H1 (cell line): ENCODE results near the gene DRAM2. TPM values are rescaled to one million over a fixed set of nuclear protein-coding genes. Genes with fewer than 3 reads are reported as not detected.

Experiments
- CTCF ChIA-PET: fragments of 300-600 bp; sonication (Branson Sonifier 250); formaldehyde crosslinking; loops from one replicate; lab custom pipeline; 2021; ENCODE audit not compliant: partially characterized antibody; lab: Charles Lee
- POLR2A ChIA-PET: fragments of 300-600 bp; sonication (Branson Sonifier 250); formaldehyde crosslinking; loops from one replicate; lab custom pipeline; 2021; ENCODE audit warnings: inconsistent platforms; ENCODE audit not compliant: partially characterized antibody; lab: Charles Lee
- DNase-seq, 2 experiments: peaks; one replicate each; pipeline versions ENCODE4 v3.0.0 to v3.0.0-alpha.2; 2010 to 2022; ENCODE audit warnings: low spot score in 2 of 2, low read depth in 1 of 2, mixed read lengths in 1 of 2
- FAIRE-seq: peaks from 2 replicates; lab custom pipeline; 2011; peaks lifted over from hg19 to GRCh38; lab: Jason Lieb, UNC
- H2AFZ ChIP-seq: 2 replicates; pipeline ENCODE4 v1.8.1; 2012; ENCODE audit warnings: low read length, inconsistent platforms
- H2AK5ac ChIP-seq: 2 replicates; pipeline ENCODE4 v1.6.1; 2013; ENCODE audit warnings: low read depth, low read length
- H2BK120ac ChIP-seq: replicated peaks from 2 replicates; pipeline ENCODE3; 2013; ENCODE audit warnings: low read depth, low read length, inconsistent platforms
- H2BK12ac ChIP-seq: 2 replicates; pipeline ENCODE4 v1.6.1; 2013; ENCODE audit warnings: low read depth, low read length
- H2BK15ac ChIP-seq: 2 replicates; pipeline ENCODE4 v1.6.1; 2013; ENCODE audit warnings: low read length
- H2BK20ac ChIP-seq: 2 replicates; pipeline ENCODE4 v1.6.1; 2013; ENCODE audit warnings: low read length
- H2BK5ac ChIP-seq: 2 replicates; pipeline ENCODE4 v1.6.1; 2013; ENCODE audit warnings: low read depth, low read length
- H3K14ac ChIP-seq: 2 replicates; pipeline ENCODE4 v1.6.1; 2013; ENCODE audit warnings: inconsistent platforms; ENCODE audit not compliant: insufficient read length
- H3K18ac ChIP-seq: 2 replicates; pipeline ENCODE4 v1.6.1; 2013; ENCODE audit warnings: low read length; ENCODE audit errors: extremely low read depth
- H3K23ac ChIP-seq: 2 replicates; pipeline ENCODE4 v1.6.1; 2013; ENCODE audit warnings: inconsistent platforms; ENCODE audit not compliant: insufficient read length
- H3K23me2 ChIP-seq: 2 replicates; pipeline ENCODE4 v1.6.1; 2013; ENCODE audit warnings: low read depth, low read length
- H3K27ac ChIP-seq: 2 replicates; pipeline ENCODE4 v1.6.1; 2011; ENCODE audit warnings: low read depth, low read length, inconsistent platforms
- H3K27me3 ChIP-seq, 4 experiments: replicated peaks in 1 of 4; 1 replicate in 1 of 4; 2 replicates in 3 of 4; pipeline versions ENCODE4 v1.6.1 to v1.8.1; 2011 to 2013; ENCODE audit warnings: low read length in 3 of 4, mild to moderate bottlenecking in 3 of 4, inconsistent platforms in 2 of 4, mixed read lengths in 2 of 4, moderate library complexity in 1 of 4; ENCODE audit not compliant: control insufficient read depth in 3 of 4, insufficient read depth in 3 of 4; ENCODE audit errors: extremely low read depth in 1 of 4
- H3K36me3 ChIP-seq, 4 experiments: 2 replicates each; pipeline versions ENCODE4 v1.6.1 to v1.8.1; 2011 to 2013; ENCODE audit warnings: mild to moderate bottlenecking in 4 of 4, low read length in 3 of 4, moderate library complexity in 2 of 4, control low read depth in 1 of 4, inconsistent platforms in 1 of 4; ENCODE audit not compliant: insufficient read depth in 4 of 4, control insufficient read depth in 2 of 4
- H3K4ac ChIP-seq: replicated peaks from 2 replicates; pipeline ENCODE3; 2013; ENCODE audit warnings: low read length, low read depth, mixed read lengths, inconsistent platforms; ENCODE audit not compliant: insufficient read length
- H3K4me1 ChIP-seq, 4 experiments: replicated peaks in 1 of 4; 1 replicate in 1 of 4; 2 replicates in 3 of 4; pipeline versions ENCODE4 v1.6.1 to v1.8.1; 2011 to 2013; ENCODE audit warnings: low read length in 3 of 4, inconsistent platforms in 2 of 4, mixed read lengths in 1 of 4; ENCODE audit not compliant: insufficient read depth in 4 of 4, control insufficient read depth in 3 of 4
- H3K4me2 ChIP-seq, 2 experiments: 2 replicates each; pipeline versions ENCODE4 v1.6.1 to v1.8.1; 2011 to 2013; ENCODE audit warnings: low read depth in 2 of 2, low read length in 2 of 2, control low read depth in 1 of 2, inconsistent platforms in 1 of 2, mild to moderate bottlenecking in 1 of 2; ENCODE audit not compliant: insufficient read depth in 1 of 2
- H3K4me3 ChIP-seq, 4 experiments: fragments of 200-600, 300-600 bp in 1 of 4; sonication (generic), shearing (Covaris generic), sonication (Bioruptor Twin) in 1 of 4; 2 replicates each; pipeline versions ENCODE4 v1.5.1 to v1.8.1; 2011 to 2016; ENCODE audit warnings: low read length in 4 of 4, low read depth in 3 of 4, control low read depth in 2 of 4, inconsistent platforms in 2 of 4, mild to moderate bottlenecking in 2 of 4, mixed read lengths in 1 of 4, moderate library complexity in 1 of 4; ENCODE audit not compliant: insufficient read depth in 2 of 4; ENCODE audit errors: extremely low read depth in 1 of 4
- H3K56ac ChIP-seq: replicated peaks from 2 replicates; pipeline ENCODE3; 2013; ENCODE audit warnings: low read depth, mild to moderate bottlenecking, mixed read lengths, low read length, inconsistent platforms; ENCODE audit not compliant: insufficient read length
- H3K79me1 ChIP-seq: 2 replicates; pipeline ENCODE4 v1.6.1; 2013; ENCODE audit warnings: low read depth, low read length, control low read depth
- H3K79me2 ChIP-seq, 2 experiments: 2 replicates each; pipeline versions ENCODE4 v1.6.1 to v1.8.1; 2012 to 2013; ENCODE audit warnings: low read length in 2 of 2, mild to moderate bottlenecking in 2 of 2, inconsistent platforms in 1 of 2; ENCODE audit not compliant: insufficient read depth in 2 of 2, control insufficient read depth in 1 of 2
- H3K9ac ChIP-seq, 4 experiments: replicated peaks in 1 of 4; 1 replicate in 1 of 4; 2 replicates in 3 of 4; pipeline versions ENCODE4 v1.6.1 to v1.8.1; 2011 to 2013; ENCODE audit warnings: low read depth in 3 of 4, low read length in 3 of 4, control low read depth in 2 of 4, mild to moderate bottlenecking in 2 of 4, moderate library complexity in 2 of 4, inconsistent platforms in 1 of 4; ENCODE audit errors: extremely low read depth in 1 of 4
- H3K9me3 ChIP-seq, 2 experiments: 2 replicates each; pipeline versions ENCODE4 v1.6.1 to v1.8.1; 2012 to 2013; ENCODE audit warnings: mild to moderate bottlenecking in 2 of 2, moderate library complexity in 2 of 2, control low read depth in 1 of 2, inconsistent platforms in 1 of 2, low read depth in 1 of 2, low read length in 1 of 2, mixed read lengths in 1 of 2; ENCODE audit not compliant: insufficient read depth in 2 of 2
- H4K20me1 ChIP-seq, 2 experiments: replicated peaks in 1 of 2; 2 replicates each; pipeline versions ENCODE3 to v1.8.1; 2011 to 2013; ENCODE audit warnings: inconsistent platforms in 2 of 2, low read length in 2 of 2, mild to moderate bottlenecking in 1 of 2; ENCODE audit not compliant: insufficient read depth in 2 of 2, control insufficient read depth in 1 of 2
- H4K5ac ChIP-seq: 2 replicates; pipeline ENCODE4 v1.6.1; 2013; ENCODE audit warnings: low read length, low read depth, mixed read lengths, inconsistent platforms; ENCODE audit not compliant: insufficient read length
- H4K8ac ChIP-seq: 2 replicates; pipeline ENCODE4 v1.8.0; 2013; ENCODE audit warnings: mild to moderate bottlenecking, moderate library complexity, low read length, inconsistent platforms; ENCODE audit not compliant: insufficient read depth; ENCODE audit errors: extremely low read depth
- H4K91ac ChIP-seq: replicated peaks from 2 replicates; pipeline ENCODE3; 2013; ENCODE audit warnings: low read length, mixed read lengths, inconsistent platforms; ENCODE audit not compliant: insufficient read length
- BRCA1 ChIP-seq: IDR thresholded peaks from 2 replicates; pipeline ENCODE4 v1.6.1; 2012; ENCODE audit warnings: low read depth, low read length, improper control_type of control experiment
- SIRT6 ChIP-seq: IDR thresholded peaks from one replicate; pipeline ENCODE4 v1.7.1; 2012; ENCODE audit warnings: low read length, inconsistent platforms
- WGBS, 2 experiments: shearing (Covaris generic) in 1 of 2; methylation state at CpG; one replicate each; pipeline versions ENCODE4 v1.1.6 to v1.1.7; 2013 to 2015; ENCODE audit warnings: low lambda C conversion rate in 2 of 2, mixed read lengths in 2 of 2, inconsistent platforms in 1 of 2, low coverage in 1 of 2, missing lambda C conversion rate in 1 of 2; ENCODE audit not compliant: insufficient replicate concordance in 2 of 2, insufficient coverage in 1 of 2, insufficient read length in 1 of 2; ENCODE audit errors: extremely low coverage in 1 of 2, missing lambda C conversion rate in 1 of 2; 5-methylcytosine and 5-hydroxymethylcytosine counted together
- polyA plus RNA-seq, 7 experiments: library from polyadenylated mRNA; depleted of rRNA in 3 of 7; stranded (reverse) in 5 of 7; unstranded in 2 of 7; fragments of >200 nt in 5 of 7; fragments of 200-250 nt in 2 of 7; gene quantifications; 1 replicate in 5 of 7; 2 replicates in 1 of 7; 4 replicates in 1 of 7; pipeline versions ENCODE4 v1.2.1 to v1.2.3, GENCODE V29; 2011 to 2013; ENCODE audit warnings: missing spikeins in 2 of 7, mixed read lengths in 2 of 7
- total RNA-seq: library from RNA; stranded (reverse); fragmentation: NEBNext Ultra II Directional; extraction: Animal tissue kit (Norgen Biotek cat#: 25700); gene quantifications from 2 replicates; pipeline ENCODE4 v1.2.1, GENCODE V29; 2021

The DRAM2 gene
- total and polyA plus RNA-seq, 2 of the 8 experiments (the other 6 are each of a cell fraction or from before 2014, with no cell fraction given): 35.2 to 68.2 TPM

- no peak overlapping the region for H3K14ac ChIP-seq
- H3K56ac ChIP-seq: no peak overlapping the region
- DNase-seq (no peak), FAIRE-seq (no peak)
- H4K91ac ChIP-seq: no peak overlapping the region
- no peaks in the 10 kb centered on the region for H4K20me1 ChIP-seq
- no peak overlapping the region for H2BK5ac ChIP-seq
- no peak overlapping the region for H2BK120ac ChIP-seq
- H3K27me3 ChIP-seq: no peaks in the 10 kb centered on the region
- POLR2A ChIA-PET: interaction anchor here (4.6 kb wide), 1 partner anchor 12 kb away, joined by 15 read pairs; the partner anchor contains the start of genes CEPT1 and DRAM2
- no peak overlapping the region for H3K4me3 ChIP-seq
- no peak overlapping the region for H2BK15ac ChIP-seq
- CTCF ChIA-PET: interaction anchor here (1.5 kb wide), 1 partner anchor 10 kb away, joined by 3 read pairs; no protein-coding TSS in a partner anchor
- H3K79me2 ChIP-seq: peaks cover 0 to 58% of the 10 kb centered on the region in 2 experiments; a peak in 2 of 4 replicates
- no peak overlapping the region for H3K4ac ChIP-seq
- H2AFZ ChIP-seq: no peak overlapping the region
- H4K5ac ChIP-seq: no peak overlapping the region
- H2BK20ac ChIP-seq: no peak overlapping the region
- no peak overlapping the region for H2BK12ac ChIP-seq
- no peak overlapping the region for H3K4me2 ChIP-seq
- no peak overlapping the region for H3K9ac ChIP-seq
- no peaks in the 10 kb centered on the region for H3K9me3 ChIP-seq
- no peaks in the 10 kb centered on the region for H3K23me2 ChIP-seq
- TF ChIP-seq SIRT6 (no peak), BRCA1 (no peak)
- peaks cover 0 to 45% (median 11%) of the 10 kb centered on the region in 4 experiments; a peak in 5 of 8 replicates for H3K36me3 ChIP-seq
- H3K27ac ChIP-seq: no peak overlapping the region
- no peak overlapping the region for H2AK5ac ChIP-seq
- H3K18ac ChIP-seq: no peak overlapping the region
- H3K79me1 ChIP-seq: no peaks in the 10 kb centered on the region; the same call in 1 of the 2 replicates
- no peaks in the 10 kb centered on the region for H3K4me1 ChIP-seq
- H3K23ac ChIP-seq: no peak overlapping the region
- no peak overlapping the region for H4K8ac ChIP-seq
- WGBS, 2 experiments: 97% methylated on average over 3 of the region's 3 CpGs; no CpG with 5 or more reads in 1 of the 2 experiments
Observed at GRCh38 chr1:111151838-111152237, 11.9 kb upstream of the DRAM2 start.
